Thoracic aorta (tissue), 2 donors: ENCODE measurements around the gene TFR2. TPM values are rescaled to one million over a fixed set of nuclear protein-coding genes. Genes with fewer than 3 reads are reported as not detected.
A peak's percentile ranks its signal among the peaks of the same experiment; 100 is the strongest.

Source experiments
- ATAC-seq: fragments of 150-250 bp; one replicate; pipeline ENCODE4 v1.8.0; 2017; ENCODE audit warnings: low read depth; ENCODE audit not compliant: insufficient number of reproducible peaks, low FRiP score
- DNase-seq: peaks from one replicate; pipeline ENCODE4 v3.0.0-alpha.2; 2020; ENCODE audit warnings: low spot score
- H3K27ac ChIP-seq, 2 donors: fragments of 200-600 bp; sonication (generic); 1 replicate in 1 of 2; 2 replicates in 1 of 2; pipeline ENCODE4 v1.5.1; 2016; ENCODE audit warnings: mild to moderate bottlenecking in 2 of 2, moderate library complexity in 2 of 2
- H3K27me3 ChIP-seq: fragments of 200-600 bp; sonication (generic); replicated peaks from 2 replicates; pipeline ENCODE4 v1.6.0; 2016; ENCODE audit warnings: mild to moderate bottlenecking; ENCODE audit not compliant: insufficient read depth
- H3K36me3 ChIP-seq: fragments of 200-600 bp; sonication (generic); one replicate; pipeline ENCODE4 v1.5.1; 2016
- H3K4me1 ChIP-seq, 2 donors: fragments of 200-600 bp; sonication (generic); 1 replicate in 1 of 2; 2 replicates in 1 of 2; pipeline versions ENCODE4 v1.5.1 to v1.6.0; 2016; ENCODE audit warnings: low read depth in 2 of 2, mild to moderate bottlenecking in 1 of 2; ENCODE audit not compliant: control insufficient read depth in 1 of 2
- H3K4me3 ChIP-seq: fragments of 200-600 bp; sonication (generic); 2 replicates; pipeline ENCODE4 v1.5.1; 2016; ENCODE audit warnings: mild to moderate bottlenecking
- H3K9me3 ChIP-seq: fragments of 200-600 bp; sonication (generic); 2 replicates; pipeline ENCODE4 v1.5.1; 2016
- CTCF ChIP-seq: fragments of 200-600 bp; sonication (generic); IDR thresholded peaks from one replicate; pipeline ENCODE4 v1.5.1; 2019; ENCODE audit warnings: antibody characterized with exemption
- total RNA-seq, 2 donors: library from RNA; depleted of rRNA; stranded (reverse); fragments of >200 nt; gene quantifications; one replicate each; pipeline versions ENCODE4 v1.1.0 to v1.2.3, GENCODE V29; 2016

TFR2 gene
- total RNA-seq, 2 donors from 2014 or later, result 0.35 to 1.9 TPM

GRCh38 chr7:100641860-100642533 is 645 bp upstream of the TFR2 start:
- Histone ChIP-seq H3K36me3 (no peaks in the 10 kb centered on the region), H3K27ac (no peak overlapping the region), H3K4me1 (no peaks in the 10 kb centered on the region), H3K27me3 (no peaks in the 10 kb centered on the region), H3K4me3 (no peak overlapping the region), H3K9me3 (no peaks in the 10 kb centered on the region)
- no peak for TF ChIP-seq CTCF
- DNase-seq (no peak), ATAC-seq (no peak)

GRCh38 chr7:100640517-100641440 is 573 bp downstream of the TFR2 start:
- ATAC-seq, result no peak
- H3K27me3 ChIP-seq, result no peaks in the 10 kb centered on the region
- no peak for TF ChIP-seq CTCF

GRCh38 chr7:100639995-100640516 is 1.3 kb downstream of the TFR2 start:
- no peaks in the 10 kb centered on the region for H3K27me3 ChIP-seq

More at GRCh38 chr7:100640517-100641440, 573 bp downstream of the TFR2 start:
- H3K36me3 ChIP-seq, result no peaks in the 10 kb centered on the region
- H3K27ac ChIP-seq, result no peak overlapping the region
- no peak overlapping the region for H3K4me3 ChIP-seq
- no peaks in the 10 kb centered on the region for H3K4me1 ChIP-seq
- H3K9me3 ChIP-seq, result no peaks in the 10 kb centered on the region
- no peak for DNase-seq

GRCh38 chr7:100632951-100633717 is 8.2 kb downstream of the TFR2 start:
- TF ChIP-seq CTCF, result no peak
- Histone ChIP-seq H3K4me1 (peaks cover 5 to 8% of the 10 kb centered on the region in 2 donors), H3K36me3 (no peaks in the 10 kb centered on the region), H3K27me3 (no peaks in the 10 kb centered on the region), H3K4me3 (peak overlapping the region; percentile 73), H3K27ac (no peak overlapping the region), H3K9me3 (no peaks in the 10 kb centered on the region)
- ATAC-seq (no peak), DNase-seq (no peak)

More at GRCh38 chr7:100639995-100640516, 1.3 kb downstream of the TFR2 start:
- Histone ChIP-seq H3K4me1 (no peaks in the 10 kb centered on the region), H3K4me3 (no peak overlapping the region), H3K9me3 (no peaks in the 10 kb centered on the region), H3K36me3 (no peaks in the 10 kb centered on the region), H3K27ac (no peak overlapping the region)
- no peak for TF ChIP-seq CTCF
- DNase-seq (no peak), ATAC-seq (no peak)
